ENCODE results near the gene TNS3.

DNA sequence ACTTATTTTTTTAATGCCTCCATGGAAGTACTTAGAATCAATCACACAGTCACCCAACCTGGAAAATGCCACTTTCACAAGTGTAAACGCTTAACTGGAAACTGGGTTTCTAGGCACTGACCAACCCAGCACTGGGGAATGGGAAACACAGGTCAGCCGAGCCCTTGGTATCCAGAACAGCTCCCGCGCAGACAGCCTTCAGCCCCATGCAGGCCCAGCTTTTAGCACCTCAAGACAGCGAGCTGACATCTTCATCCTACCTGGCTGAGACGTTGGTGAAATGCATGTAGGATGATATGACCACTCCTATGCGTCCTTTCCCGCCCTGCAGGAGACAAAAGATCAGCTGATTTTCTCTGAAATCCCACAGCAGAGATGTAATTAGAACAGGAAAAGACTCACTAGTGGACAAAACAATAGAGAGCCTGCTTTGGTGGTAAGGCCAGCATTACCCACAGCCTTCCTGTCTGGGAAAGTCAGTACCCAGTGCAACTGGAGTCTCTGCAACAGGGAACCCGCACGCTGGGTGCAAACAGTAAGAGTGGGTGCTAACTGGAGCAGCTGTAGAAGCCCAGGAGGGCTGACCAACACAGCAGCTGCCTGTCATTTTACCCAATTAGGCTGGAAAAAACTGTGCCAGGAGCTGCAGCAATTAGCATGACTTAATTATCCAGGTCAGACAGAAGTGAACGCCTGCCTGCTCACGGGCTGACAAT lies 153.7 kb downstream of the TNS3 start:
- TF ChIP-seq SMC3 (IDR thresholded peaks at IDR 0.05; ENCODE audit: borderline replicate concordance, low read length) (no peak), SIN3A (IDR thresholded peaks at IDR 0.05; ENCODE audit: low read depth, low read length) (no peak), TARDBP (IDR thresholded peaks at IDR 0.05; ENCODE audit: borderline replicate concordance) (no peak), POLR2A (IDR thresholded peaks at IDR 0.05; ENCODE audit: low read depth, low read length) (no peak), TAF1 (IDR thresholded peaks at IDR 0.05; ENCODE audit: borderline replicate concordance, low read depth, low read length) (no peak), ZNF384 (IDR thresholded peaks at IDR 0.05; ENCODE audit: borderline replicate concordance, low read depth, low read length) (no peak), CEBPZ (IDR thresholded peaks at IDR 0.05; ENCODE audit: low read depth, low read length) (no peak), BMI1 (IDR thresholded peaks at IDR 0.05; ENCODE audit: borderline replicate concordance) (no peak), CBX3 (IDR thresholded peaks at IDR 0.05; ENCODE audit: borderline replicate concordance, low read depth) (no peak)
- TF ChIP-seq, protein P1, sequence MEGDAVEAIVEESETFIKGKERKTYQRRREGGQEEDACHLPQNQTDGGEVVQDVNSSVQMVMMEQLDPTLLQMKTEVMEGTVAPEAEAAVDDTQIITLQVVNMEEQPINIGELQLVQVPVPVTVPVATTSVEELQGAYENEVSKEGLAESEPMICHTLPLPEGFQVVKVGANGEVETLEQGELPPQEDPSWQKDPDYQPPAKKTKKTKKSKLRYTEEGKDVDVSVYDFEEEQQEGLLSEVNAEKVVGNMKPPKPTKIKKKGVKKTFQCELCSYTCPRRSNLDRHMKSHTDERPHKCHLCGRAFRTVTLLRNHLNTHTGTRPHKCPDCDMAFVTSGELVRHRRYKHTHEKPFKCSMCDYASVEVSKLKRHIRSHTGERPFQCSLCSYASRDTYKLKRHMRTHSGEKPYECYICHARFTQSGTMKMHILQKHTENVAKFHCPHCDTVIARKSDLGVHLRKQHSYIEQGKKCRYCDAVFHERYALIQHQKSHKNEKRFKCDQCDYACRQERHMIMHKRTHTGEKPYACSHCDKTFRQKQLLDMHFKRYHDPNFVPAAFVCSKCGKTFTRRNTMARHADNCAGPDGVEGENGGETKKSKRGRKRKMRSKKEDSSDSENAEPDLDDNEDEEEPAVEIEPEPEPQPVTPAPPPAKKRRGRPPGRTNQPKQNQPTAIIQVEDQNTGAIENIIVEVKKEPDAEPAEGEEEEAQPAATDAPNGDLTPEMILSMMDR (IDR thresholded peaks at IDR 0.05 in 2 of 3, conservative IDR thresholded peaks at IDR 0.05 in 1 of 3; ENCODE audit: control insufficient read depth in 2 of 3, extremely low read depth in 1 of 3, insufficient read depth in 1 of 3, low read depth in 3 of 3, low read length in 3 of 3), result no peak
- TF ChIP-seq, protein P2, sequence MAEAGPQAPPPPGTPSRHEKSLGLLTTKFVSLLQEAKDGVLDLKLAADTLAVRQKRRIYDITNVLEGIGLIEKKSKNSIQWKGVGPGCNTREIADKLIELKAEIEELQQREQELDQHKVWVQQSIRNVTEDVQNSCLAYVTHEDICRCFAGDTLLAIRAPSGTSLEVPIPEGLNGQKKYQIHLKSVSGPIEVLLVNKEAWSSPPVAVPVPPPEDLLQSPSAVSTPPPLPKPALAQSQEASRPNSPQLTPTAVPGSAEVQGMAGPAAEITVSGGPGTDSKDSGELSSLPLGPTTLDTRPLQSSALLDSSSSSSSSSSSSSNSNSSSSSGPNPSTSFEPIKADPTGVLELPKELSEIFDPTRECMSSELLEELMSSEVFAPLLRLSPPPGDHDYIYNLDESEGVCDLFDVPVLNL (IDR thresholded peaks at IDR 0.05; ENCODE audit: low read depth, low read length), result no peak

All from GM12878 (cell line).